Cerebellar cortex (tissue), 1 donor: ENCODE measurements around the gene TRIM10.
A peak's percentile ranks its signal among the peaks of the same experiment; 100 is the strongest.
"Not testable (repeated sequence)": the region's sequence is repeated elsewhere in the genome, so short reads cannot be mapped to it uniquely, and the experiment has no call there.

Experiments
- DNase-seq: peaks from one replicate; pipeline ENCODE4 v3.0.0-alpha.2; 2015; ENCODE audit warnings: low spot score

Gene TRIM10

DNA sequence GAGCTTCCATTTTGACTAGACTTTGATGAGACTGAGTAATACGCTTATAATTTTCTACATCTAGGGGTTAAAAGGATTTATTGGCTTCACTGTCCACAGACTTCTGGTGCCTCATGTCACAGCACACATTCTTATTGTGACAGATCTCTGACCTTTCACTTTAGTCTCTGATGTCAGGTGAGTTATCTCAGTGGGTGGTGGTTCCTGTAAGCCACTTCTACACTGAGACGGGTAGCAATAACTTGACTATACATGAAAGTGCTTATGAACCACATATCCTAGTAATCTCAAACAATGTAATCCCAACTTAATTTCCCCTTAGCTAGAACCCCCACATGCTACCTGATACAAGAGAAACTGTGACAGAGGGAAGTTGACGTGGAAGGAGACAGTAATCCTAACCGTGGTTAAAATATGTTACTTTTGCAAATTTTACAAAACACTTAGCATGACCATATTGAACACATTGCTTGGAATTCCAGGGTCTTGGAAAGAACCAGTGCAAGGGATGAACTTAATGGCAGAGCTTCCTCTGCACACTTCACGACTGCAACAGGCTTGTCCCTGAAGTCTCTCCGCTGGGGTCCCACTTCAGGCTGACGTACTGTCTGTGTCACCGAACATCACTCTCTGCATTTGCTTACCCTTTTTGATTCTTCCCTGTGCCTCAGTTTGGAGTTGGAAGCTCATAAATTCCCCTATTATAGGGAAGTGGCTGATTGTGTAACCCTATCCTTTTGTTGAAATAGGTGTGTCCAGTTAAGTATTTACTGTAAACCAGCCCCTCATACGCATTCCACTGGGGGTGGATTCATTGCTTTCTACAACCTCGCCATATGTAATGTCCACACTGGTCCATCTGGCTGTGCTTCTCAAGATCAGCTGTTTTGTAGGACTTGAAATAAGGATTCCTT, 31.5 kb downstream of the TRIM10 start:
- no peak for DNase-seq

DNA sequence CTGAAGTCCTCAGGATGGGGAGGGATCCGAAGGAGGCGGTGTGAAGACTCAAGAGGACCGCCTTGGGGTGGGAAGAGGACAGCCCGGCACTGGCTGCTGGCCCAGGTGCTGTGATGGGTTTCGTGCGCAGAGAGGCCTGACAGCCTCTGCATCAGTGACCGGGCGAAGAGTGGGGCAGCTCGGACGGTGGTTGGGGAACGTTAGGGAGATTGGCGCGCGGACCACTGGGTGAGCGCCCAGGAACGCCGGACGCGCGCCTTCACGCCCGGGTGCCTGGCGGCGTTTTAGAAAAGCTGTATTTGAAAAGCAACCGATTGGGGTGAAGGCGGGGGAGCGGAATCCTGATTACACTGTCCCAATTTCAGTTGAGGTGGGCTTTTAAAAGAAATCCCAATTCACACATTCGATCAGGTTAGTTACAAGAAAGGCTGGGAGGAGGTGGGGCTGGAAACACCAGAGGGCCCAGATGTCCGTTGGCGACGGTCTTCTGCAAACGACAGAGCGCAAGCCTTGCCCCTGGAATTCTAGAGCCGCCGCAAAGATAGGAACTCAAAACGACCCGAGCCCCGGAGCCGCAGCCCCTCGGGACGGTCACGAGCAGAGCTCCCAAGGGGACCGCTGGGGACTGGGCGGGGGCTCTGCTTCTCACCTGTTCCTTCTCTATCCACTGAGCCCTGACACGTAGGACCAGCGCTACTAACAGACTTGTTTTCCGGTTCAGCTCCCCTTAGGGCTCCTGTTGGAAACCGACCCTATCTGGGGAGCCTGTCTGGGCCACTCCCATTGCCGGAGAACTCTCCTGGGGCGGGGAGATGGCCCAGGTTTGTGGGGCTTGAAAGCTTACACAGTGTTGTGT, 33.5 kb downstream of the TRIM10 start:
- DNase-seq: peak; percentile 15

DNA sequence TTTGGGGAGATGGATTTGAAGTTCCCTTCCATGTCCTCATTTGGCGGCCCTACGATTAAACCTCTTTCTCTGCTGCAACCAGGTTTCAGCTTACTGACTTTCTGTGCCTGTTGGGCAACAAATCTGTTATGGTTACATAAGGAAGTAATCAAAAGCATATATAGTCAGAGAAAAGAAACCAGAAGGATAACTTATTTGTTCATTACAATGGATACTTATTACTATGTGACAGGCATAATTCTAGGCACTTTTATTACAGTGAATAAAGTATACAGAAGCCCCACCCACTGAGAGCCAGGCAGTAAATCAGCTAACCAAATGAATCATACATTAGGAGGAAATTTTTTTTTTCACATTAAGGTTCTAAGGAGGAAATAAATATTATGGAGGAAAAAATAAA, 38.5 kb downstream of the TRIM10 start:
- no peak for DNase-seq

DNA sequence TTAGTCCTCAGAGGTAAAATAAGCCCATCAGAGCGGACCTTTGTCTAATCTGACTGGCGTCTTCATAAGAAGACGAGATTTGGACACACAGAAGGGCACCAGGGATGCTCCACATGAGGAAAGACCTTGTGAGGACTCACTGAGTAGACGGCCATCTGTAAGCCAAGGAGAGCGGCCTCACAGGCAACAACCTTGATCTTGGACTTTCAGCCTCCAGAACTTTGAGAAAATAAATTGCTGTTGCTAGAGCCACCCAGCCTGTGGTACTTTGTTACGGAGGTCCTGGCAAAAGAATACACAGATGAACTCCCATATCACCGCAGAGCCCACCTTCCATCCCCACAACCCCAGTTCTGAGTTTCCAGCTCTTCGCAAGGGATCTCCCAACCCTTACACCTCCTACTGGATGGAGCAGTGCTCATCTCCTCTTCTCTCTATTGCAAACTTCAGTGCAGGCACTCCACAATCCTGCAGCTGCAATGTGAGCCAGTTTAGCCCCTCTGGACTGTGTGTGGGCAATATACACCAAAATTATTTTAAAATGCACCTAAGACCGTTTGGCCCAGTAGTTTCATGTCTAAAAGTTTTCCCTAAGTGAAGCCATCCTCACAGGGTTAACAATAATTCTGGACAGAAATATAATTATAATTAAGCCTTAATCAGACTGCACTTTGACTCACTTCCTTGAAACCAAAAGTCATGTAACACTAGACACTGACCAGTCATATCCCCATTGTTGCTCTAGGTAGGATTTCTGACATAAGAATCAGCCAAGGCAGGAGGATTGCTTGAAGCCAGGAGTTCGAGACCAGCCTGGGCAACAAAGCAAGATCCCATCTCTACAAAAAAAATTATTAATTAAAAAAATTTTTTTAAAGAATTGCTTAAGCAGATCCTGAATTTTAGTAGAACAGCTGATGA, 39.3 kb downstream of the TRIM10 start:
- DNase-seq: no peak

DNA sequence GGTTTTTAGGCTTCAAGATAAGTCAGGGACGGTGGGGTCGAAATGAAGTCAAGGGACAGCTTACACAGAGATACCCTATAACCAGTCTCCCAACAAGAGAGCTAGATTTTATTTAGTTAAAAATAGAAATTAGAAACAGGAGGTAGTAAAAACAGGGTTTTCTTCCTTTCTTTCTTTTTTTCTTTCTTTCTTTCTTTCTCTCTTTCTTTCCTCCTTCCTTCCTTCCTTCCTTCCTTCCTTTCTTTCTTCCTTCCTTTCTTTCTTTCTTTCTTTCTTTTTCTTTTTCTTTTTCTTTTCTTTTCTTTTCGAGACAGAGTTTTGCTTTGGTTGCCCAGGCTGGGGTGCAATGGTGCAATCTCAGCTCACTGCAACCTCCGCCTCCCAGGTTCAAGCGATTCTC, 42.3 kb downstream of the TRIM10 start:
- DNase-seq: not testable (repeated sequence)

DNA sequence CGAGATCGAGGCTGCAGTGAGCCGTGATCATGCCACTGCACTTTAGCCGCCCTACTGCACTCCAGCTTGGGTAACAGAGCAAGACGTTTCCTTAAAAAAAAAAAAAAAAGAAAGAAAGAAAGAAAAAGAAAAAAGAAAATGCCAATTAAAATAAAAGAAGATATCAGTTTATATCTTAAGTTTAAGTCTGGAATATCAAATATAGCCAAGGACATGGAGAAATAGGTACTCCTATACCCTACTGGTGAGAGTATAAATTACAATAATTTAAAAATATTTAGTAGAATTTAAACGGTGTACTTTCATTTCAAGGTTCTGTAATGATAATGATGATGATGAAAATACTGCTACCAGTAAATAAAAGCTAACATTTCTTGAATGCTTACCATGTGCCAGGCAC, 44.3 kb downstream of the TRIM10 start:
- DNase-seq: no peak

DNA sequence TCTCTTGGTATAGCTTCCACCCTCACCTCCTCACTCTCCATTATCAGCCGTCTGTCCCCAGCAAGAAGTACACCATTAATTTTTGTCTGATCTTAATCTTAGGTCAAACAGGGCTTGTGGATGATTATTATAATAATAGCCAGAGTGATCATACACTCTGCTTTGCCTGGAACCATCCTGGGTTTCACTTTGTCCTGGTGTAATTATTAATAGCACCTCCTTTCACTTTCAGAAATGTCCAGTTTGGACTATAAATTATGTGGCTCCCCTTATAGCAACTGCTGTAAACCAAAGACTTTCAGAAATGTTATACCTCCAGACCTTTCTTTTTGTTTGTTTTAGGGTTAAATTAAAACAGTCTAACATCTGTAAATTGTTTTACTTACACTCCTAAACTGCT, 47.2 kb downstream of the TRIM10 start:
- no peak for DNase-seq

DNA sequence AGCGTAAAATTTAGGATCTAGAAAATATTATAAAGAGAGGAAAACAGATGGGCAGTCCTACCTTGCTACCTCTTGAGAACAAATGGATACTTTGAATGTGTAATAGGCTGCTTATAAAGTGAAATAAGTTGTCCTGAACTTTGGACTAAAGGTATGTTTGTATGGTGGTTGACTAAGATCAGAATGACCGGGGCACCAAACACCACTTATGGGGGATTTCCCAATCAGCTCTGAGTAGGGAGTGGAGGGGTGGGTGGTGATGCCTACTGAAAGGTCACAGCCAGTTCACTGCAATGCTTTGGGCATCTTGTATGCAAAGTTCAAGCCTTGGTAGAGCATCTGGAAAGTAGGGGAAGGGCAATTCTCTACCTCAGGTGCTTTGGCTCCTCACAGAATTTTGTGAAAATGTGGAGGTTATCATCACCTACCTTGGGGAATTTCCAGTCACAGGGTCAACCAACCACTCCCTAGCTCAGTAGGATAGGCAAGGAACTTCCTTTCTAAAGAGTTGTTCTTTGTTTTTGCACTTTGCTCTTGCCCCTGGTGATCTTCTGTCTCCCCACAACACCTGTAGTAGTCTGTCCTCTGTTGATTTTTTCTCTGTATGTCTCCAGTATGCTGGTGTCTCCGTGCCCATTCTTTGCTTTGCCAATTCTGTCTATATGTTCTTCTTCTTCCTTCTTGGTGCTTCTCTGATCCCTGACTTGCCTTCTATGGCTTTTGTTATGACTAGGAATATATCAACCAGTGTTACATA, 47.8 kb downstream of the TRIM10 start, which contains the start of gene TRIM31:
Gene TRIM31, minus strand, starts transcription at position 88 of the 757 bp plus-strand sequence. CDS start 285 bp downstream, outside the sequence.
- DNase-seq: no peak

DNA sequence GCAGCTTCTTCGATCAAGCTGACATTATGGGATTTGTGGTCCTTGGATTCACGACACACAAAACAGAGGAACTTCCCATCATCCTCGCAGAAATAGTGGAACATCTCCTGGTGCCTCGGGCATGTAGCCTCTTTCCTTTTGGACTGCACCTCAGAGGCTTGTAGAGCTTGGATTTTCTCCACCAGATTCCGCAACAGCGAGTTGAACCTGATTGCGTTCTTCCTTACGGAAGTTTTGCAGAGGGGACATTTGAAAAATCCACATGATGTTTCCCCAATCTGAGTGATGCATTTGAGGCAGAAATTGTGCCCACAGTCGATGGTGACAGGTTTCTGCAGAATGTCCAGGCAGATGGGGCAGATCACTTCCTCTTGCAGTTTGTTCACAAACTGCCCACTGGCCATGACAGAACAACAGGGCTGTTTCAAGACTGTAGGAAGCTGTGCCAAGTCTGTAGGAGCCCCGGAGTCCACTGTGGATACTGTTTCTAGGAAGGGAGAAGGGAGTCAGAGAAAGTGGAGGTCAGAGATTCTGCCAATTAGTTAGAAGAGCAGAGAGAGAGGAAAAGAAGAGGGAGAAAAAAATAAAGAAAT, 48.5 kb downstream of the TRIM10 start:
- DNase-seq: no peak

DNA sequence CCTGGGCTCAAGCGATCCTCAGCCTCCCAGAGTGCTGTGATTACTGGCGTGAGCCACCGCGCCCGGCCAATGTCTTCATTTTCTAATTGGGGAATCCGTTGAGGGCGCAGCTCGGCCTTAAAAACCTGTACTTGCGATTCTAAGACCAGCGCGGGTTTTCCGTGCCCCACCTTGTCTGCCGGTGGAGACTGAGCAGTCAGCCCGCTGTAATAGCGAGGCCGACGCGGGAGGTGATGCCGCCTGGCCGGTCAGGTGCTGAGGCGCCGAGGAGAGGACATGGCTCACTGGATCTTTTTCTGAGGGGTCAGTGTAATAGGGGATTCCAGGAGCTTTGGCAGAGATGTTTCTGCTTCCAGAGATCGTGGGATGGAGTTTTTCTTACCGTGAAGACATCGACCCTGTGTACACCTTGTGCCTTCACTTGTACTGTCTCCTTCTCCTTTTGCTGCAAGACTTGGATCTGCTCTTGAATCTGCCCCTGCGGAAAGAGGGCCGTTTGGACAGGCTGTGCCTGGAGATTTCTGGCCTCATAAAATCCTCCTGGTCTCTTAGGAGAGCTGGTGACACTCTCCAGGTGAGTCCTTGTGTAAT, 49.6 kb downstream of the TRIM10 start:
- no peak for DNase-seq

DNA sequence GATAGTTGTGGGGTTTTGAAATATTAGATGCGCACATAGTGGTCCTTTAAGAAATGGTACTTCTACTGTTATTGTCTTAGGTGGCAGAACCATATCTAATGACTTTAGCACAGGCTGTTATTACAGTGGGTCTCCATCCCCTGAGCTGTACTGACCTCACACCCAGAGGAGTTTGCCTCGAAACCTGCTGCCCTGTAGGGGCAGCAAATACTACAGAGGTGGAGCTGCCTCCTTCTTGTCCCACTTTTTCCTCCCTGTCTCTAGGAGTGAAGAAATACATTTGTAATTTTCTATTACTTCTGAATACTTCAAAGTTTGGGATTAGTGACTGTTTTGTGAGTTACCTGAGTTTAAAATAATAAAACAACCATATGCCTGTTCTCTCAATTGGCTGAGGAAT, 56.4 kb downstream of the TRIM10 start:
- DNase-seq: no peak

DNA sequence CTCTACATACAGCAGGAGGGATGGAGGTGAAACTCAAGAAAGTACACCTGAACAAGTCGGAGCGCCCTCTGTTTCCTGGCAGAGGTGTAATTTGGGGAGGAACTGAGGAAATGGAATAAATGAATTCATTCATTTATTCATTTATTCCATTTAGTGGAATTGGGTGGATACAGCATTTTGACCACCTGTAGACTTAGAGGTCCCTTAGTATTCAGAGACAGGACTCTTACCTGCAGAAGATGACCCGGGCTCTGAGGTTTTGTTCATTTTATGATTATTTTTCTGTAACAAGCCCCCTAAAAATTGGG, 57.2 kb downstream of the TRIM10 start:
- no peak for DNase-seq

DNA sequence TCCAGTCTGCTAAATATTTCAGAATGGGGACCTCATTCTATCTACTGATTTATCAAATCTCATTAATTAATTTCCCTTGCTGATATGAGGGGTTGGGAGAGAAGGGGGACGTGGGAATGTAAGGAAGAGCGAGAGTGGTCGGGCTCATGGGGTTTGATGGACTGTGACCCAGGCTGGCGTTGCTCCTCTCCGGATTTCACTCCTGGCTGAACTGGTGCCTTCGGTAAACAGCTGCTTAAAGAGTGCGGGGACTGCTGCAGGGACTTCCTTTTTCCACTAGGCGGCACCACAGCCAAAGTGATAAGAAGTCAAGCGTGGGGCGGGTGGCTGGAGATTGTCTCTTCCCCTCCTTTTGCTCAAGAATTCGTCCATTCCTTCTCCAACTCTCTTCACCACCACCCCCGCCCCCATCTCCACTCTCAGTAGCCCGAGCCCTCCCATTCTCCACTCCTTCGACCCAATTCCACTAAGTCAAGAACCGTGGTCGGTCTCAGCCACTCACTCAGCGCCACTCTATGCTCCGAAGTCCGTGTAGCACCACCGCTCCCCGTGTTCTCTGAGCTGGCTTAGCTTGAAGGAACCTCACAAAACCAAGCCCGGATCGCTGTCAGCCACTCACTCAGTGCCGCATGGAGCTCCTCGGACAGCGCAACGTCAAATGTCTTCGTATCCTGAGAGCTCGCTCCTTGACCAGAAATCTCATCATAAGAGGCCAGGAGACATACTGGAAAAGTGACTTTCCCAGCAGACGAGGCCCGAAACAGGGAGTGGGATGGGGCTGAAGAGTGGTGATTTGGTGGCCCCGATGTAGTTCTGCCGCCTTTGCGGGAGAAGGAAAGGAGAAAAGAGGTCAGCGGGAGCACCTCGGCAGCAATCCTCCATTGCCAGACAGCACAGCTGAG, 57.8 kb downstream of the TRIM10 start:
- peak; percentile 88 for DNase-seq

DNA sequence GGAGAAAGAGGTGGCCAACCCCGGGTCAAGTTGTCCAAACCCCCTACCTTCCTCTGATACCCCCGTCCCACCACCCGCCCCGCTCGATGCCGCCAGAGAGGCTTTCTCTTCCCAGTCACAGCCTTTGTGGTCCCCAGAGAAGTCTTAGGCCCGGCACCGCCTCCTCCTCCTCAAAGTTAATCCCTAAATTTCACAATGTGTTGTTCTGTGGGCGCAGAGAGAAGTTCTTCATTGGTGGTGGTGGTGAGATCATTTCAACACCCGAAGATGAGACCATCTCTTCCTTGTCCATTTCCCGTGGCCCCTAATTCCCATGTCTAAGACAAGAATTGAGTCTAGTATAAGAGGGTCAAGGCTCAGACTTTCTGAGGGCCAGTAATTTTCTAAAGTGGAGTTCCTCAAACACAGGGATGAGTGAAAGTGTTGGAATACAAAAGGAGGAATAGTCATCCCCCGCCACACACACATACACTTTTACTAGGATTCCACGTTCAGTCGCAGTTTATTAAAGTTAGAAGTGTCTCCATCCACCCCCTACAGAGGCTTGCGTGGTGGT, 58.5 kb downstream of the TRIM10 start:
- DNase-seq: no peak
